ENCODE data around the gene POGZ. TPM values are rescaled to one million over a fixed set of nuclear protein-coding genes. Genes with fewer than 3 reads are reported as not detected.

The POGZ gene
- total RNA-seq, 1 donor from 2014 or later, result 36.4 TPM

GRCh38 chr1:151474745-151475144, 15.5 kb upstream of the POGZ start:
- Histone ChIP-seq H3K27me3 (ENCODE audit: control insufficient read depth, insufficient read depth, low read length) (no peaks in the 10 kb centered on the region), H3K36me3 (ENCODE audit: control insufficient read depth, insufficient read depth, low read length) (no peaks in the 10 kb centered on the region), H3K4me3 (ENCODE audit: low read depth, low read length) (no peak overlapping the region)
- no peak for TF ChIP-seq CTCF (IDR thresholded peaks at IDR 0.05; ENCODE audit: insufficient read depth, low read length, poor library complexity, severe bottlenecking)
- DNase-seq (ENCODE audit: low read depth), result no peak

- peak overlapping the region; percentile 49 for H3K4me3 ChIP-seq (ENCODE audit: low read depth, low read length)
- no peak for TF ChIP-seq CTCF (IDR thresholded peaks at IDR 0.05; ENCODE audit: insufficient read depth, low read length, poor library complexity, severe bottlenecking)
- no peaks in the 10 kb centered on the region for H3K36me3 ChIP-seq (ENCODE audit: control insufficient read depth, insufficient read depth, low read length)
- no peak for DNase-seq (ENCODE audit: low read depth)
- H3K27me3 ChIP-seq (ENCODE audit: control insufficient read depth, insufficient read depth, low read length), result no peaks in the 10 kb centered on the region
Measured at GRCh38 chr1:151472856-151473731, 13.8 kb upstream of the POGZ start.

GRCh38 chr1:151465026-151465425, 5.7 kb upstream of the POGZ start:
- Histone ChIP-seq H3K4me3 (ENCODE audit: low read depth, low read length) (no peak overlapping the region), H3K36me3 (ENCODE audit: control insufficient read depth, insufficient read depth, low read length) (no peaks in the 10 kb centered on the region), H3K27me3 (ENCODE audit: control insufficient read depth, insufficient read depth, low read length) (no peaks in the 10 kb centered on the region)
- DNase-seq (ENCODE audit: low read depth), result no peak
- no peak for TF ChIP-seq CTCF (IDR thresholded peaks at IDR 0.05; ENCODE audit: insufficient read depth, low read length, poor library complexity, severe bottlenecking)

GRCh38 chr1:151461694-151462093, 2.4 kb upstream of the POGZ start:
- no peak for DNase-seq (ENCODE audit: low read depth)
- TF ChIP-seq CTCF (IDR thresholded peaks at IDR 0.05; ENCODE audit: insufficient read depth, low read length, poor library complexity, severe bottlenecking), result no peak
- Histone ChIP-seq H3K36me3 (ENCODE audit: control insufficient read depth, insufficient read depth, low read length) (no peaks in the 10 kb centered on the region), H3K4me3 (ENCODE audit: low read depth, low read length) (no peak overlapping the region), H3K27me3 (ENCODE audit: control insufficient read depth, insufficient read depth, low read length) (no peaks in the 10 kb centered on the region)

GRCh38 chr1:151458802-151459330, 428 bp downstream of the POGZ start:
- no peaks in the 10 kb centered on the region for H3K27me3 ChIP-seq (ENCODE audit: control insufficient read depth, insufficient read depth, low read length)
- no peak for TF ChIP-seq CTCF (IDR thresholded peaks at IDR 0.05; ENCODE audit: insufficient read depth, low read length, poor library complexity, severe bottlenecking)
- DNase-seq (ENCODE audit: low read depth), result no peak

More at GRCh38 chr1:151458802-151459330, 428 bp downstream of the POGZ start:
- Histone ChIP-seq H3K4me3 (ENCODE audit: low read depth, low read length) (peak overlapping the region; percentile 85), H3K36me3 (ENCODE audit: control insufficient read depth, insufficient read depth, low read length) (no peaks in the 10 kb centered on the region)
